GM18526 (cell line): ENCODE data around the gene KCNK7.

Source experiments
- POLR2A ChIP-seq: IDR thresholded peaks from 3 replicates; pipeline ENCODE4 v1.6.1; 2011; ENCODE audit not compliant: insufficient read length; ENCODE audit errors: extremely low read depth

Gene KCNK7

DNA sequence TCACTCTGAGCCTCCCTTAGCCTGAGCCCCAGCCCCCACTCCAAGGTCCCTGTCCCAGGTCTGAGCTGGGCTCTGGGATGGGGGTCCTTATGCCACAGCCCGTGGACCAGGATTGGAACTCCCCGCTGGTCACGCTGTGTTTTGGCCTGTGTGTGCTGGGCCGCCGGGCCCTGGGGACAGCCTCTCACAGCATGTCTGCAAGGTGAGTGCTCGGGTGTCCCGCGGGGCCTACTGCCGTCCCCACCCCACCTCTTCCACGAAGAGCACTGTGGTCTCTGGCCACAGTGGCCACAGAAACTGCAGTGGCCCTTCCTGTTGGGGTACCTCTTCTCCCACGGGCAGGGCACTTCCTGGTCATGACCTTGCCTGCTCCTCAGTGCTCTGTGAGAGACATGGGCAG is 38.8 kb upstream of the KCNK7 start:
- no peak for TF ChIP-seq POLR2A

DNA sequence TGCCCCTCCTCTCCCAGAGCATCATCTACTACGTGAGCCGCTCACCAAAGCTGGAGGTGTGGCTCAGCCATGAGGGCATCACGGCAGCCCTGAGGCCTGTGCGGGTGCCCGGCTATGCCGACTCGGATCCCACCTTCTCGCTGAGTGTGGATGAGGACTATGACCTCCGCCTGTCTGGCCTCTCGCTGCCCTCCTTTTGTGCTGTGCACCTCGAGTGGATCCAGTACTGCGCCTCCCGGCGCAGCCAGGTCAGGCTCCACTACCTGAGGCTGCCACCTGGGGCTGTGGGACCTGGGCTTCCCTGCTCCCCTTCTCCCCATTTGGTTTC is 38.5 kb upstream of the KCNK7 start:
- TF ChIP-seq POLR2A: no peak

DNA sequence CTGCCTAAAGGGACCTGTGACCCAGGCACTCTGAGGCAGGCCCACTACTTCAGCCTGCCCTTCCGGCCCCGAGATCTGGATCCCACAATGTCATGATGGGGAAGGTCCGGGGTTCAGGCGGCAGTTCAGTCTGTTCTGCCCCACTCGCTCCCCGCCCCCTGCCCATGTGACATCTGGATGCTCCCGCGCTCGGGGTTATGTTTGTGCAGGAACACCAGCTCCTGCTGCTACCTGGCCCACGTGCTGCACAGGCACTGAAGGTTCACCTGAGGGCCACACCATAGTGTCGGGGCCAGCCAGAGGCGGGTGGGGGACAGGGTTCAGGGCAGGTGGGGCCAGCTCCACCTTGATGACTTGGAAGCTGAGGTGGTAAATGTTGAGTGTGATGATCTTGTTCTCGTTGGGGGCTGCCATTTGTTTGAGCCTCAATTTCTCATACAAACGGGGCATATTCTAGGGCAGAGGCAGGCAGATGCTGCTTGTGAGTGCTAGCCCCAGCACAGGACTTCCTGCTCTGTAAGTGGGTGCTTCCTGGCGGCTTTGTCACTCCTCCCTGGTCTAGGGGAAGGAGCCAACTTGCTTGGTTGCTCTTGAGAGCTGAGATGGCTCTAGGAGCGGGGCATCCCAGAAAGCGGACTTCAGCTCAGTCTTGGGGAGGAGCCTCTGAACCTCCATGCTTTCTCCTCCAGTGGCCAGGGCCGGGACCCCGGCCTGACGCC is 37.9 kb upstream of the KCNK7 start:
- TF ChIP-seq POLR2A: no peak

DNA sequence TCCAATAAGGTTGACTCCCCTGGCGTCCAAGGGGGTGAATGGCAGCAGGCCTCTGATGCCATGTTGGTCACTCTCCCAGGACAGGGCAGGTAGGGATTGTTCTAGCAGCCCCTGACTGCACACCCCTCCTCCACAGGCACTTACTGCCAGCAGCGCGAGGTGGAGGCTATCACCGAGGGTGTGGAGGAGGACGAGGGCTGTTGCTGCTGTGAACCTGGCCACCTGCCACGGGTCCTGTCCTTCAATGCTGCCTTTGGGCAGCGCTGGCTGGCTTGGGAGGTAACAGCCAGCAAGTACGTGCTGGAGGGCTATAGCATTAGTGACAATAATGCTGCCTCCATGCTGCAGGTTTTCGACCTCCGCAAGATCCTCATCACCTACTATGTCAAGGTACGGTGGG is 34.6 kb upstream of the KCNK7 start:
- TF ChIP-seq POLR2A: no peak

DNA sequence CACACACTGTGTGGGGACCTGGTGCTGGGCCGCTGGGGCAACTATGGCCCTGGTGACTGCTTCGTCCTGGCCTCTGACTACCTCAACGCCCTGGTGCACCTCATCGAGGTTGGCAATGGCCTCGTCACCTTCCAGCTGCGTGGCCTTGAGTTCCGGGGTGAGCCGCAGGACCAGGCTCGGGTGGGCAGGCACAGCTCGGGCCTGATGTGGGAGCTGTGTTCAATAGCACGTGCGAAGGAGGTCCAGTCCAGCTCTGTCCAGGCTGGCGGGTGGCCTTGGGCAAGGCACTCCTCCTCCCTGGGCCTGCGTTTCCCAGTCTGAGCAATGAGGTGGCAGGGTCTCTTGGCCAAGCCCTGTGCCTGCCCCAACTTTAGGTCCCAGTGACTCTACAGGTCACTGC is 34.0 kb upstream of the KCNK7 start:
- TF ChIP-seq POLR2A: no peak

DNA sequence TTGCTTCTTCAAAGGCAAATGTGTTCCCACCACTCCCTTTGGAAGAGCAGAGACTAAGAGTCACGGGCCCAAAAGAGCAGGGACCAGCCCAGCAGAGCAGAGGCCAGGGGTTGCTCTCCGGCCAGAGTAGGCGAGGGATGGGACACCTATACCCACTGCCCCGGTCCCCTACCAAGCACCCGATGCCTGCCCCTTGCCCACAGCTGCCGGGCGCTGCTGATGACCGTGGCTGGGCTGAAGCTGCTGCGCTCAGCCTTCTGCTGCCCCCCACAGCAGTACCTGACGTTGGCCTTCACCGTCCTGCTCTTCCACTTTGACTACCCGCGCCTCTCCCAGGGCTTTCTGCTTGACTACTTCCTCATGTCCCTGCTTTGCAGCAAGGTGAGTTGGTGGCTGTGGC is 31.6 kb upstream of the KCNK7 start:
- TF ChIP-seq POLR2A: no peak

DNA sequence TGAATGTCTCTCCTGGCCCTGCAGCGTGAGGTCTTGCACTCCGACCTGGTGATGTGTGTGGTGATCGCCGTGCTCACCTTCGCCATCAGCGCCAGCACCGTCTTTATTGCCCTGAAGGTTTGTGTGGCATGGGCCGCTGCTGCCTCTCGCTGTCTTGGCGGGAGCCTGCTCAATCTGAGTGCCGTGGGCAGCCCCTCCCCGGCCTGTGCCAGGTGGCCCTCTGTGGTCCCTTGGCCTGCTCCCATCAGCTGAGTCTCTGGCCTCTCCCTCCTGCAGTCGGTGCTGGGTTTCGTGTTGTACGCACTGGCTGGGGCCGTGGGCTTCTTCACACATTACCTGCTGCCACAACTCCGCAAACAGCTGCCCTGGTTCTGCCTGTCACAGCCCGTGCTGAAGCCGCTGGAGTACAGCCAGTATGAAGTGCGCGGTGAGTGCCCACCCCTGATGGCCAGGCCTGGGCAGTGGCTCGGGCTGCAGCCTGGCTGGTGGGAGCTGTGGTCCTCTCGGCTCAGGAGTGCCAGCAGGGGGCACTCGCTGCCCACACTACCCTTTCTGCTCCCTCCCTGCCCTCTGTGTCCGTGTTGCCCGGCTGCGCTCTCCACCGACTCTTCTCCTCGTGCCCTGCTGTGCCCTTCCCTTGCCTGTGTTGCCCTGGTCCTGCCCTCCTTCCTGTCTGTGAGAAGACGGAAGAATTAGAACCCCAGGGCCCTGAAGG is 30.2 kb upstream of the KCNK7 start:
- no peak for TF ChIP-seq POLR2A

DNA sequence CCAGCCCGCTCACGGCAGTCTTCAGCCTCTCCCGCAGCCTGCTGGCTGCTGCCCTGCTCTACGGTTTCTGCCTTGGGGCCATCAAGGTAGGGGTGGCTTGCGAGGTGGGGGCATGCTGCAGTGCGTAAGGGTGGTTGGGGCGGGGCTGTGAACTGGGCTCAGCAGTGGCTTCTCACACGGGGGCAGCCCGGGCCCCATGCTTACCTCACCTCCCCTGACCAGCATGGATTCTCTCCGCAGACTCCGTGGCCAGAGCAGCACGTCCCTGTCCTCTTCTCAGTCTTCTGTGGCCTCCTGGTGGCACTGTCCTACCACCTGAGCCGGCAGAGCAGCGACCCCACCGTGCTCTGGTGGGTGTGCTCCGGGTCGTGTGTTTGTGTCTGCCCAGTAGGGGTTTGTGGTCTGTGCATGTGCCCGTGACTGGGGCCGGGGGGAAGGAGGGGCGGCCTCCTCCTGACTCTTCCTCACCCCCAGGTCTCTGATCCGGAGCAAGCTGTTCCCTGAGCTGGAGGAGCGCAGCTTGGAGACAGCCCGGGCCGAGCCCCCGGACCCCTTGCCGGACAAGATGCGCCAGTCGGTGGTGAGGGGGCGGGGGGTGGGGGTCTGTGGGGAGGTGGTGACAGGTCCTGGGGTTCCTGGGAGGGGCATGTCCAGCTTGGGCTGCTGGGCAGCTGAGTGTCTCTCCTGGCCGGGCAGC is 29.5 kb upstream of the KCNK7 start:
- TF ChIP-seq POLR2A: no peak

DNA sequence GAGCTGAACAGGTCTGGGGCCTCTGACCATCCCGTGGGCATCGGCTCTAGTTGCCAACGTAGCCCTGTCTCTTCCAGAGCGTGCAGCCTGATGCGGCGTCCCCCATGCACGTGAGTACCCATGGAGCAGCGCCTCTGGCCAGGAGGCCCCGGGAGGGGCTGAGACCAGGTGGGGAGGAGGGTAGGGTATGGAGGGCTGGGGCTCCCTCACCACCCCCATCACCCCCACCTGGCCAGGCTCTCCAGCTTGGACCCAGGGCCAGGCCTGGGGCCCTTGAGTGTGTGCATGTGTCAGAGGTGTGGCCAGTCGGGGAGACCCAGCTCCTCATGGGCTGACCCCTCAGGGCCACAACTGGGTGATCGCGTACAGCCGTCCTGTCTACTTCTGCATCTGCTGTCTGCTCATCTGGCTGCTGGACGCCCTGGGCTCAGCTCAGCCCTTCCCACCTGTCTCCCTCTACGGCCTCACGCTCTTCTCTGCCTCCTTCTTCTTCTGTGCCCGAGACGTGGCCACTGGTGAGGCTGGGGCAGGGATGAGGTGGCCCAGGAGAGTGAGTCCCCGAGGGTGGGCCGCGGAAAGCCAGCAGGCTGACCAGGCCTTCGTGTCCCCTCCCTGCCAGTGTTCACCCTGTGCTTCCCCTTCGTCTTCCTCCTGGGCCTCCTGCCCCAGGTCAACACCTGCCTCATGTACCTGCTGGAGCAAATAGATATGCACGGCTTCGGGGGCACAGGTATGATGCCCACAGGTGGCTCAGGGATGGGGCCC is 28.4 kb upstream of the KCNK7 start:
- no peak for TF ChIP-seq POLR2A

DNA sequence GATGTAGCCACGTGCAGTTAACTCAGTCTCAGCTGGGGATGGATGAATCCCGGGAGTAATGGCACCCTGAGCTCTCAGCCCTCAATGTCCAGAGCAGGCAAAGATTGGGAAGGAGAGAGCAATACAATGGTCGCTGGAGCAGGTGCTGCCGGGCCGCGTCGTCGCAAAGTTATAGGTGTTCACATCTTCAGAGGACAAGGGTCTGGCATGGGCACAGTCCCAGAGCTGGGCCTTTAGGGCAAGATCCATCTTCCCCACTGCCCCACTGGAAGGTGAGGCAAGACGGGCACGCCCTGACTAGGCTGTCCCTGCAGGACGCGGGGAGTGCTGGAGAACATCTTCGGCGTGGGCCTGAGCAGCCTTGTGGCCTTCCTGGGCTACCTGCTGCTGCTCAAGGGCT is 27.6 kb upstream of the KCNK7 start:
- TF ChIP-seq POLR2A: no peak

DNA sequence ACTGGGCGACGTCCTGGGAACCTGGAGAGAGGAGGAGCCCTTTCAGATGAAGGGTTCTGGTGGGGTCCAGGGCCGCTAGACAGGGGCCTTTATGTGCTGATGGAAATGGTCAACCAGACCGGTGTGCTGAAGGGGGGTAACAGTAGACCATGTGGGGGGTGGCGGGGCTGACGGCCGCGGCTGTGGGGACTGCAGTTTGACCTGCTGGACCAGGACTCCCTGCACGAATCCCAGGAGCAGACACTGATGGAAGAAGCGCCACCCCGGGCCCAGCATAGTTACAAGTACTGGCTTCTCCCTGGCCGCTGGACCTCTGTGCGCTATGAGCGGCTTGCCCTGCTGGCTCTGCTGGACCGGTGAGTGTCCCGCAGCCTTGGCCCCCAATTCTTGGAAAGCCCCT is 26.4 kb upstream of the KCNK7 start:
- no peak for TF ChIP-seq POLR2A

DNA sequence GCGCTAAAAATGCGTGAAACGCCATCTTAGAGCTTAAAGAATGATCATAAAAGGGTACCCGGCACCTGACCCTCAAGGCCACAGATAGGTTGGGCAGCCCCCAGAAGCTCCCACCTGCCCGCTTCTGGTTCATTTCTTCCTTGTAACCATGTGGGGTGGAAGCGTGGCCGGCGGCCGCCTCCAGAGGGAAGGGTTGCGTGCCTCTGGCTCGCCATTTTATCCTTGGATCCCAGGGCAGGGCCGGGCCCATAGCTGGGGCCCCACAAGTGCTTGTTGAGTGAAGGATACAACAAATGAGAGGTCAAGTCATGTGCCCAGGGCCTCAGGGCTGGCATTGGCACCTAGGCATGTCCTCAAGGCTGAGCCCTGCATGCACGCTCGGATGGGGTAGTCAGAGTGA is 25.9 kb upstream of the KCNK7 start:
- no peak for TF ChIP-seq POLR2A

DNA sequence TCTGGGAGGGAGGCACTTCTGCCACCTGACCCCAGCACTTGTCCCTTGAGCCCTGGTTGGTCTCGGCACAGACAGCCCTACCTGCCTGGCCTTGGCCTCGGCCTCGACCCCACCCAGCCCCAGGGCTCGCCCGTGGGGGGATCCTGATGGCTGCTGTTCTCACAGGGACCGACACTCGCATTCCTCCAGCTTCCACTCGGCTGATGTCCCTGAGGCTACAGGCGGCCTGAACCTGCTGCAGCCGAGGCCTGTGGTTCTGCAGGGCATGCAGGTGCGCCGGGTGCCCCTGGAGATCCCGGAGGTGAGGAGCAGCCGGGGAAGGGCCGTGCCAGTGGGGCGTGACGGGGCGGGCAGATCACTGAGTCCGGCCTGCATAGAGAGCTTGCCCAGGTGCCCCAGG is 25.1 kb upstream of the KCNK7 start:
- TF ChIP-seq POLR2A: no peak

DNA sequence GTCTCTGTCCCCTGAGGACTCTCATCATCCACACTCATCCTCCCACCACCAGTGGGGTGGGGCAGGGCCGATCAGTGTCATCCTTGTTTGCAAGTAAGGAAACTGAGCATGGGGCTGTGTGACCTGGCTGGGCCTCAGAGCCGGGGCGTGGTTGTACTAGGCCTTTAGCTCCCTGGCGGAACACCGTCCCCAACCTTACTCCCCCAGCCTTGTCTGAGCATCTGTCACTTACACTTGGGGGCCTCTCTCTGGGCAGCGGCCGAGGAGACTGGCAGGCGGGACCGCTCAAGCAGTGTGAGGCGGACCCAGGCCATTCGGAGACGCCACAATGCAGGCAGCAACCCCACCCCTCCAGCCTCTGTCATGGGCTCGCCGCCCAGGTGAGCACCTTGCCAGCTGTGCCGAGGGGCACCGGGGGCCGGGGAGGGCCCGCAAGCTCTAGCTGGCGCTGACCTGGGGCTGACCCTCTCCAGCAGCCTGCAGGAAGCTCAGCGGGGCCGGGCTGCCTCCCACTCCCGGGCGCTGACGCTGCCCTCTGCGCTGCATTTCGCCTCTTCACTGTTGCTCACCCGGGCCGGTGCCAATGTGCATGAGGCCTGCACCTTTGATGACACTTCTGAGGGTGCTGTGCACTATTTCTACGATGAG is 23.8 kb upstream of the KCNK7 start:
- TF ChIP-seq POLR2A: no peak

DNA sequence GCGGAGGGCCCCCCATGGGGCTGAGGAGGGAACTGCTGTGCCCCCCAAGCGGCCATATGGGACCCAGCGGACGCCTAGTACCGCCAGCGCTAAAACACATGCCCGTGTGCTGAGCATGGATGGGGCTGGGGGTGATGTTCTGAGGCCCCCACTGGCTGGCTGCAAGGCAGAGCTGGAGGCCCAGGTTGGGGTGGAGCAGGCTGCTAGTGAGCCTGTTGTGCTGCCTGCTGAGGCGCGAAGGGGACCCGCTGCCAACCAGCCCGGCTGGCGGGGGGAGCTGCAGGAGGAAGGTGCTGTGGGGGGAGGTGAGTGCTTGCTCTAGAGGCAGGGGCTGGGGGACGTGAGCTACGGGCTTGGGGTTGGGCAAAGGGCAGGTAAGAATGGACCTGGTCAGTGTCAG is 23.2 kb upstream of the KCNK7 start:
- no peak for TF ChIP-seq POLR2A
